Measurements from ENCODE around the gene ROR2. TPM values are rescaled to one million over a fixed set of nuclear protein-coding genes. Genes with fewer than 3 reads are reported as not detected.

The ROR2 gene
- total and polyA plus RNA-seq, 2 experiments from 2014 or later = 8.1 to 18.8 TPM

DNA sequence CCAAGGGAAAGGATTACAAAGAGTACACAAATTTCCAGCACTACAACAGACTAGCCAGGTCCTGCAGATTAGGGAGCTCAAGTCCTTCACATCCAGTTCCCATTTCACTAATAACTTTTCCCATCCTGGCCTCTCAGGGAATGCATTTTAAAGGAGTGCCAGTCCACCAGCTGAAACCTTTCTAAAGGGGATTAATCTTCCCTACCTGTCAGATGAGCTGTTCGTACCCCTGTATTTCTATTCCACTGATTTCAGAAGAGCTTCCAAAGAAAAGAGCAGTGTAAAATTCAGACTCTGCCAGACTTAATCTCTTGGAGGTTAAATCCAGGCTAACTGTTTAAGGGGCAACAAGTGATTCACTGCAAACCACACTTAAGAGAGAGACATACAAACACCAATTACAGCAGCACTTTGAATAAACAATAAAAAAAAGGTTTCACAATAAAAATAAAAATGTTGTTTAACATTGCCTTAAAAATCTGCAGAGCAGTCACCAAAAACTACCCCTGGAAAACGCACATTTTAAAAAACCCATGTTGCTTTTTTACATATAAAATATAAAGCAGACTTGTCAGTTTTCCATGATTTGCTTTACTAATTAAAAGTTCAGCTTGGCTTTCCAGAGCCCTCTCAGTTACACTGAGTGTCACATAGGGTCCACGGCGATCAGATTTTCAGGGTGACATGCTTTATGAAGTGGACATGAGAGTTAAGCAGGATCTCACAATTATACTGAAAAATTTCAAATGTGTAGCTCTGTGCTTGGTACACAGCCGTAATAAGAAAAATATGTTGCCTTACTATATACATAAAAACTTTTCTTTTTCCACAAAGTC, 3.2 kb downstream of the ROR2 start:
- DNase-seq (ENCODE audit: low spot score) (no peak), ATAC-seq (no peak)
- Histone ChIP-seq H3K27ac (ENCODE audit: low read depth) (no peak overlapping the region), H3K4me3 (no peak overlapping the region), H3K4me2 (no peak overlapping the region), H3K36me3 (ENCODE audit: insufficient read depth) (no peaks in the 10 kb centered on the region), H4K20me1 (replicated peaks; ENCODE audit: insufficient read depth) (0 out of 2 replicates have a peak, but pooled peaks cover 8% of the 10 kb centered on the region), H3K9me2 (ENCODE audit: insufficient read depth) (no peaks in the 10 kb centered on the region), H3F3A (replicated peaks; ENCODE audit: low read depth) (no peaks in the 10 kb centered on the region), H2AFZ (no peak overlapping the region), H3K27me3 (ENCODE audit: insufficient read depth) (peaks cover 49% of the 10 kb centered on the region), H3K4me1 (ENCODE audit: insufficient read depth) (peaks cover 41% of the 10 kb centered on the region), H3K79me2 (replicated peaks; ENCODE audit: insufficient read depth) (peaks cover 51% of the 10 kb centered on the region)
- TF ChIP-seq ZNF331 (CRISPR knock-in tag; IDR thresholded peaks at IDR 0.05; ENCODE audit: low read depth) (no peak), POLR2AphosphoS5 (IDR thresholded peaks at IDR 0.05; ENCODE audit: low read depth) (no peak), ETS1 (IDR thresholded peaks at IDR 0.05) (no peak), JUNB (IDR thresholded peaks at IDR 0.05; ENCODE audit: unreplicated experiment) (no peak), EZH2phosphoT487 (IDR thresholded peaks at IDR 0.05; ENCODE audit: unreplicated experiment) (no peak), ZNF114 (CRISPR knock-in tag; IDR thresholded peaks at IDR 0.05) (no peak), CTCF (conservative IDR thresholded peaks at IDR 0.05; ENCODE audit: low read depth in 2 of 2) (no peak), ZNF462 (CRISPR knock-in tag; IDR thresholded peaks at IDR 0.05) (no peak), EZH2 (IDR thresholded peaks at IDR 0.05; ENCODE audit: low read depth, unreplicated experiment) (no peak), NANOG (IDR thresholded peaks at IDR 0.05; ENCODE audit: borderline replicate concordance) (no peak), CREB1 (CRISPR knock-in tag; IDR thresholded peaks at IDR 0.05; ENCODE audit: low read depth) (no peak), STAT1 (IDR thresholded peaks at IDR 0.05; ENCODE audit: unreplicated experiment) (no peak)
- TF ChIP-seq, protein P1, sequence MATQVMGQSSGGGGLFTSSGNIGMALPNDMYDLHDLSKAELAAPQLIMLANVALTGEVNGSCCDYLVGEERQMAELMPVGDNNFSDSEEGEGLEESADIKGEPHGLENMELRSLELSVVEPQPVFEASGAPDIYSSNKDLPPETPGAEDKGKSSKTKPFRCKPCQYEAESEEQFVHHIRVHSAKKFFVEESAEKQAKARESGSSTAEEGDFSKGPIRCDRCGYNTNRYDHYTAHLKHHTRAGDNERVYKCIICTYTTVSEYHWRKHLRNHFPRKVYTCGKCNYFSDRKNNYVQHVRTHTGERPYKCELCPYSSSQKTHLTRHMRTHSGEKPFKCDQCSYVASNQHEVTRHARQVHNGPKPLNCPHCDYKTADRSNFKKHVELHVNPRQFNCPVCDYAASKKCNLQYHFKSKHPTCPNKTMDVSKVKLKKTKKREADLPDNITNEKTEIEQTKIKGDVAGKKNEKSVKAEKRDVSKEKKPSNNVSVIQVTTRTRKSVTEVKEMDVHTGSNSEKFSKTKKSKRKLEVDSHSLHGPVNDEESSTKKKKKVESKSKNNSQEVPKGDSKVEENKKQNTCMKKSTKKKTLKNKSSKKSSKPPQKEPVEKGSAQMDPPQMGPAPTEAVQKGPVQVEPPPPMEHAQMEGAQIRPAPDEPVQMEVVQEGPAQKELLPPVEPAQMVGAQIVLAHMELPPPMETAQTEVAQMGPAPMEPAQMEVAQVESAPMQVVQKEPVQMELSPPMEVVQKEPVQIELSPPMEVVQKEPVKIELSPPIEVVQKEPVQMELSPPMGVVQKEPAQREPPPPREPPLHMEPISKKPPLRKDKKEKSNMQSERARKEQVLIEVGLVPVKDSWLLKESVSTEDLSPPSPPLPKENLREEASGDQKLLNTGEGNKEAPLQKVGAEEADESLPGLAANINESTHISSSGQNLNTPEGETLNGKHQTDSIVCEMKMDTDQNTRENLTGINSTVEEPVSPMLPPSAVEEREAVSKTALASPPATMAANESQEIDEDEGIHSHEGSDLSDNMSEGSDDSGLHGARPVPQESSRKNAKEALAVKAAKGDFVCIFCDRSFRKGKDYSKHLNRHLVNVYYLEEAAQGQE (IDR thresholded peaks at IDR 0.05; ENCODE audit: unreplicated experiment) = no peak
- Mint-ChIP-seq H3K27ac (no peak overlapping the region), H3K4me3 (no peak overlapping the region), H3K9me3 (no peaks in the 10 kb centered on the region), H3K36me3 (ENCODE audit: low read depth) (no peaks in the 10 kb centered on the region), H3K27me3 (ENCODE audit: insufficient read depth, low read depth, poor library complexity) (peaks cover 35% of the 10 kb centered on the region), H3K4me1 (peaks cover 36% of the 10 kb centered on the region)

All from GM23338 (cell line).